ENCODE data around the gene EYA3. TPM values are rescaled to one million over a fixed set of nuclear protein-coding genes. Genes with fewer than 3 reads are reported as not detected.

EYA3 gene
- total and polyA plus RNA-seq, 2 of the 8 experiments (the other 6 are each of a cell fraction or from before 2014, with no cell fraction given) = 15.0 to 33.9 TPM

DNA sequence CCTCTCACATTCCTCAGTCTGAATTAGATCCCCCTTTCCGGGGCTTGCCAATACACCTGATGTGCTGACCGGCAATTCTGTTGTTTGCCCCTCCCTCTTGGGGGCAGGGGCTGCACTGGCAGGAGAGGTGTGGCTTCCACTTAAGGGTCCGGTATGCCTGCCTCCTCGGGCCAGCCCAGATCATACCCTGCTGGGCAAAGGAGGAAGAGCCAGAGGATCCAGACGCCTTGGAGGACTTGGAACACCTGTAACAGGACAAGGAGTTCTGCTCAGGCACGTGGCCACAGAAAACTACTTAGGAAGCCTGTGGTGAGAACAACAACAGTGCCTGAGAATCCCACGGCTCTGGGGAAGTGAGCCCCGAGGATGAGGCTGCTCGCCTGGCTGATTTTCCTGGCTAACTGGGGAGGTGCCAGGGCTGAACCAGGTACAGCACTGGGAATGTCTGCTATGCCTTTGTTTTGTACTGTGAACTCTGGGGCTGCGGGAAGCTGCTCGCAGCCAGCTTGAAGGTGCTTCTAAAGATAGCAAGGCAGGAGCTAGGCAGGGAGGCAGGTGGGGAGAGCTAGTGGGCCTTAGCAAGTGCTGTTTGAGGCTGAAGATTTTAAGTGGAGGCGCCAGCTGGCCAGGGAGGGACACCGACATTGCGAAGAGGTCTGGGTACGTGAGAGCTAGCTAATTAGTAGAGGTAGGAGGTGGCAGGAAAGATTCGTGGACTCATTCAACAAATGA, 153.4 kb downstream of the EYA3 start, which contains the start of gene SMPDL3B (continued):
- TF ChIP-seq CHD7 (IDR thresholded peaks at IDR 0.05; ENCODE audit: insufficient replicate concordance, low read length) (no peak), FOSL1 (IDR thresholded peaks at IDR 0.05; ENCODE audit: insufficient read depth, low read depth, low read length) (no peak), SUZ12 (IDR thresholded peaks at IDR 0.05; ENCODE audit: low read length) (no peak), RBBP5 (IDR thresholded peaks at IDR 0.05; ENCODE audit: borderline replicate concordance, low read depth, low read length) (no peak), MAFK (IDR thresholded peaks at IDR 0.05; ENCODE audit: low read depth, low read length) (no peak; the same call in 1 of the 2 replicates), SRF (IDR thresholded peaks at IDR 0.05; ENCODE audit: low read depth, low read length) (no peak), GTF2F1 (IDR thresholded peaks at IDR 0.05; ENCODE audit: borderline replicate concordance, low read depth, low read length) (no peak), PHF8 (conservative IDR thresholded peaks at IDR 0.05; ENCODE audit: low read depth, low read length) (no peak), SAP30 (IDR thresholded peaks at IDR 0.05; ENCODE audit: insufficient read depth, insufficient replicate concordance, low read length) (peak; percentile 57), RFX5 (IDR thresholded peaks at IDR 0.05; ENCODE audit: borderline replicate concordance, low read depth, low read length) (no peak)

Measured in H1 (cell line).